Hepatocyte (in vitro differentiated cells): ENCODE measurements around the gene TNFRSF13B.

Experiments
- CTCF ChIP-seq: fragments of 200-600 bp; sonication (generic); IDR thresholded peaks from 2 replicates; pipeline ENCODE4 v1.5.1; 2016; ENCODE audit warnings: antibody characterized with exemption, mild to moderate bottlenecking; ENCODE audit not compliant: poor library complexity
- EZH2 ChIP-seq: fragments of 200-600 bp; sonication (generic); IDR thresholded peaks from 2 replicates; pipeline ENCODE4 v1.6.1; 2016; ENCODE audit warnings: antibody characterized with exemption, mild to moderate bottlenecking, borderline replicate concordance
- EZH2phosphoT487 ChIP-seq: fragments of 200-600 bp; sonication (generic); IDR thresholded peaks from one replicate; pipeline ENCODE4 v1.6.1; 2018; ENCODE audit warnings: antibody characterized with exemption, mild to moderate bottlenecking, low read depth, moderate library complexity; ENCODE audit not compliant: unreplicated experiment, severe bottlenecking

GRCh38 chr17:16980813-16981731 is 9.2 kb upstream of the TNFRSF13B start:
- TF ChIP-seq CTCF (no peak), EZH2 (no peak), EZH2phosphoT487 (no peak)
